ENCODE measurements around the gene TMPRSS4.

DNA sequence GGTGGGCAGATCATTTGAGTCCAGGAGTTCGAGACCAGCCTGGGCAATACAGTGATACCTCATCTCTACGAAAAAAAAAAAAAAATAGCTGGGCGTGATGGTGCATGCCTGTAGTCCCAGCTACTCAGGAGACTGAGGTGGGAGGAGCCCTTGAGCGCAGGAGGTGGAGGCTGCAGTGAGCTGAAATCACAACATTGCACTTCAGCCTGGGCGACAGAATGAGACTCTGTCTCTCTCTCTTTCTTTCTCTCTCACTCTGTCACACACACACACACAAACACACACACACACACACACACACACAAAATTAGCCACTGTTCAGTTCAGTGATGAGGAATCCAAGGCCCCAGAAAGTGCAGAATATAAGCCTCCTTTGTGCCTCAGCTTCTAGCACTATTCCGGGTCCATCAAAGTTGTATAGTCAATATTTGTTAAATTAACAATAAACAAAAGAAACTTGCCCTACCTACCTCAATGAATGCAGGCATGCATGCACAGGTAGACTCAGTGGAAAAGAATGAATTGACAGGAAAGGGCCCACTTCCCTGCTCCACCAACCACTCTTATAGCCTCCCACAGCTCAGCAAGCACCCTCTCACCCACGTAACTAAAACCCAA, 13.8 kb downstream of the TMPRSS4 start:
- TF ChIP-seq CTCF (IDR thresholded peaks at IDR 0.05; ENCODE audit: low read depth, low read length), result no peak
- no peak for TF ChIP-seq EZH2phosphoT487 (IDR thresholded peaks at IDR 0.05; ENCODE audit: low read depth)

Data from OCI-LY3 (cell line).